GM12874 (cell line): ENCODE data around the gene KRTAP3-1.

Source experiments
- CTCF ChIP-seq: IDR thresholded peaks from 2 replicates; pipeline ENCODE4 v1.5.1; 2011; ENCODE audit warnings: low read depth, mild to moderate bottlenecking, control low read depth, low read length, moderate library complexity; ENCODE audit not compliant: insufficient read depth

The KRTAP3-1 gene

GRCh38 chr17:40975516-40975915 lies 33.4 kb downstream of the KRTAP3-1 start:
- no peak for TF ChIP-seq CTCF

GRCh38 chr17:40974366-40974765 lies 34.6 kb downstream of the KRTAP3-1 start:
- no peak for TF ChIP-seq CTCF

GRCh38 chr17:40967582-40967981 lies 41.3 kb downstream of the KRTAP3-1 start:
- TF ChIP-seq CTCF: no peak

- TF ChIP-seq CTCF: no peak
Measured at GRCh38 chr17:40966848-40967247, 42.1 kb downstream of the KRTAP3-1 start, which contains the start of gene KRT39. KRT39 (minus strand) TSS chr17:40966948; CDS start chr17:40966856, 92 bp downstream.

GRCh38 chr17:40963838-40964237 lies 45.1 kb downstream of the KRTAP3-1 start:
- TF ChIP-seq CTCF: peak; percentile 57; the same call in 1 of the 2 replicates

- no peak for TF ChIP-seq CTCF
Measured at GRCh38 chr17:40962059-40962561, 46.8 kb downstream of the KRTAP3-1 start.

- no peak for TF ChIP-seq CTCF
Measured at GRCh38 chr17:40961591-40961990, 47.3 kb downstream of the KRTAP3-1 start.
